Measurements from ENCODE around the gene ZNF33B. TPM values are rescaled to one million over a fixed set of nuclear protein-coding genes. Genes with fewer than 3 reads are reported as not detected.

The ZNF33B gene
- total RNA-seq, 1 donor from 2014 or later: 34.5 TPM

DNA sequence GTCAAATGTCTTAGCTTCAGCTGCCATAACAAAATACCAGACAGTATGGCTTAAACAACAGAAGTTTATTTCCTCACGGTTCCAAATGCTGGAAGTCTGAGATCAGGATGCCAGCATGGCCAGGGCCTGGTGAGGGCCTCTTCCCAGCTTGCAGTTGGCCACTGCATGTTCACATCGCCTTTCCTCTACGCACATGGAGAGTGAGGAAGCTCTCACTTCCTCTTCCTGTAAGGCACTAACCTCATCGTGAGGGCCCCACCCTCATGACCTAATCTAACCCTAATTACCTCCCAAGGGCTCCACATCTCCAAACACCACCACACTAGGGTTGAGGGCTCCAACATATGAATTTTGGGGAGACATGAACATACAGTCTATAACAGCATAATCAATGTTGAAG, 14.4 kb downstream of the ZNF33B start:
- no peak overlapping the region for H3K27ac Mint-ChIP-seq
- peaks cover 9% of the 10 kb centered on the region for H3K36me3 ChIP-seq

DNA sequence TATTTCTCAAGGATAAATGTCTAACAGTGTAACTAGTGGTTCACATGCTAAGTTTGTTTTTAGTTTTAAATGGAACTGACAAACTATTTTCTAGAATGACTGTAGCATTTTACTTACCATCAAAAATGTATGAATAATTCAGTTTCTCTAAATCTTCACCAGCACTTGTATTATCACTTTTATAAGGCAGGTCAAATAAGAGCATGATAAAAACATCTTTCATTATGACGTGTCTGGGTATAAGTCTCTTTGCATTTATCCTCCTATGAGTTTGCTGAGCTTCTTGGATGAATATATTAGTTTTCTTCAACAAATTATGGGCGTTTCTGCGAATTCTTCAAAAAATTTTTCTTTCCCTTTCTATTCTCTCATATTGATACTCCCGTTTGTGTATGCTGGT, 19.9 kb downstream of the ZNF33B start:
- Mint-ChIP-seq H3K27me3 (ENCODE audit: insufficient read depth, low read depth) (no peaks in the 10 kb centered on the region), H3K36me3 (peaks cover 37% of the 10 kb centered on the region)
- no peak for DNase-seq (ENCODE audit: low spot score)

More for the DNA sequence above, 14.4 kb downstream of the ZNF33B start:
- no peaks in the 10 kb centered on the region for H3K9me3 ChIP-seq (ENCODE audit: low read depth)
- no peak overlapping the region for H3K27ac ChIP-seq
- H3K27me3 ChIP-seq: no peaks in the 10 kb centered on the region
- no peak overlapping the region for H2AFZ ChIP-seq (replicated peaks)
- no peak overlapping the region for H3K4me2 ChIP-seq
- H3K4me3 ChIP-seq: no peak overlapping the region
- no peaks in the 10 kb centered on the region for H3F3A ChIP-seq (ENCODE audit: low read depth)
- H3K9me3 Mint-ChIP-seq: no peaks in the 10 kb centered on the region
- no peak overlapping the region for H3K4me3 Mint-ChIP-seq
- H3K4me1 Mint-ChIP-seq: no peaks in the 10 kb centered on the region
- H3K36me3 Mint-ChIP-seq: peaks cover 35% of the 10 kb centered on the region
- H3K27me3 Mint-ChIP-seq (ENCODE audit: insufficient read depth, low read depth): no peaks in the 10 kb centered on the region
- no peaks in the 10 kb centered on the region for H4K20me1 ChIP-seq (ENCODE audit: low read depth)
- H3K9ac ChIP-seq: no peak overlapping the region
- no peaks in the 10 kb centered on the region for H3K4me1 ChIP-seq
- no peak for TF ChIP-seq EZH2 (IDR thresholded peaks at IDR 0.05)
- TF ChIP-seq EZH2phosphoT487 (IDR thresholded peaks at IDR 0.05): no peak
- no peak for TF ChIP-seq CTCF (IDR thresholded peaks at IDR 0.05)
- H3K79me2 ChIP-seq (ENCODE audit: low read depth): peaks cover 9% of the 10 kb centered on the region
- DNase-seq (ENCODE audit: low spot score): no peak

GRCh38 chr10:42615419-42615818, 23.0 kb downstream of the ZNF33B start:
- Histone ChIP-seq H3K9ac (no peak overlapping the region), H3K36me3 (peaks cover 13% of the 10 kb centered on the region), H3F3A (ENCODE audit: low read depth) (no peaks in the 10 kb centered on the region), H3K79me2 (ENCODE audit: low read depth) (no peaks in the 10 kb centered on the region), H4K20me1 (ENCODE audit: low read depth) (no peaks in the 10 kb centered on the region), H3K27me3 (no peaks in the 10 kb centered on the region), H3K27ac (no peak overlapping the region), H3K4me3 (no peak overlapping the region), H3K9me3 (ENCODE audit: low read depth) (no peaks in the 10 kb centered on the region), H3K4me2 (no peak overlapping the region), H2AFZ (replicated peaks) (no peak overlapping the region), H3K4me1 (no peaks in the 10 kb centered on the region)
- H3K27ac Mint-ChIP-seq: no peak overlapping the region
- DNase-seq (ENCODE audit: low spot score): no peak
- H3K4me1 Mint-ChIP-seq: no peaks in the 10 kb centered on the region
- H3K36me3 Mint-ChIP-seq: peaks cover 50% of the 10 kb centered on the region
- H3K27me3 Mint-ChIP-seq (ENCODE audit: insufficient read depth, low read depth): no peaks in the 10 kb centered on the region
- H3K9me3 Mint-ChIP-seq: peaks cover 4% of the 10 kb centered on the region
- TF ChIP-seq EZH2phosphoT487 (IDR thresholded peaks at IDR 0.05) (no peak), EZH2 (IDR thresholded peaks at IDR 0.05) (no peak), CTCF (IDR thresholded peaks at IDR 0.05) (no peak)
- no peak overlapping the region for H3K4me3 Mint-ChIP-seq

More for the DNA sequence above, 19.9 kb downstream of the ZNF33B start:
- TF ChIP-seq CTCF (IDR thresholded peaks at IDR 0.05) (no peak), EZH2 (IDR thresholded peaks at IDR 0.05) (no peak), EZH2phosphoT487 (IDR thresholded peaks at IDR 0.05) (no peak)
- Histone ChIP-seq H4K20me1 (ENCODE audit: low read depth) (no peaks in the 10 kb centered on the region), H2AFZ (replicated peaks) (no peak overlapping the region), H3K36me3 (peaks cover 3% of the 10 kb centered on the region), H3K79me2 (ENCODE audit: low read depth) (peaks cover 9% of the 10 kb centered on the region), H3K4me2 (no peak overlapping the region), H3K9me3 (ENCODE audit: low read depth) (no peaks in the 10 kb centered on the region), H3K27me3 (no peaks in the 10 kb centered on the region), H3K4me1 (no peaks in the 10 kb centered on the region), H3K9ac (no peak overlapping the region), H3F3A (ENCODE audit: low read depth) (no peaks in the 10 kb centered on the region), H3K4me3 (no peak overlapping the region), H3K27ac (no peak overlapping the region)
- Mint-ChIP-seq H3K4me3 (no peak overlapping the region), H3K9me3 (no peaks in the 10 kb centered on the region), H3K27ac (no peak overlapping the region), H3K4me1 (no peaks in the 10 kb centered on the region)

All from neural progenitor cell (in vitro differentiated cells).